ENCODE data around the gene INTS15. TPM values are rescaled to one million over a fixed set of nuclear protein-coding genes. Genes with fewer than 3 reads are reported as not detected.

The INTS15 gene
- total and polyA plus RNA-seq, 8 donors, result 12.4 to 23.0 (median 14.8) TPM

- intact Hi-C loops (cut with DNase I), result no loop called here
- H3K27ac ChIP-seq, result peak overlapping the region in 2 of 4 donors; percentile 10 to 15
- H3K27me3 ChIP-seq, result no peaks in the 10 kb centered on the region
- 5 to 8% methylated on average over 36 to 63 of the region's 63 CpGs for WGBS, 2 donors
- H3K9me3 ChIP-seq, result no peaks in the 10 kb centered on the region
- DNase-seq (peak; percentile 51 to 90 (median 72)), FAIRE-seq (no peak), ATAC-seq (peak; percentile 82 to 88 (median 83))
- peak overlapping the region; percentile 55 to 69 (median 65) for H3K4me3 ChIP-seq
- H3K36me3 ChIP-seq, result no peaks in the 10 kb centered on the region
- TF ChIP-seq CTCF (IDR thresholded peaks at IDR 0.05), result no peak
- H3K4me1 ChIP-seq, result no peaks in the 10 kb centered on the region
These were observed 26.1 kb downstream of the INTS15 start for GRCh38 chr7:6615723-6616555.

- Histone ChIP-seq H3K4me1 (no peaks in the 10 kb centered on the region), H3K27ac (no peak overlapping the region), H3K9me3 (no peaks in the 10 kb centered on the region), H3K27me3 (no peaks in the 10 kb centered on the region), H3K4me3 (no peak overlapping the region), H3K36me3 (peaks cover 0 to 8% (median 0%) of the 10 kb centered on the region in 3 donors)
- intact Hi-C loops (cut with DNase I), result no loop called here
- FAIRE-seq, result no peak
- no peak for ATAC-seq
- WGBS, 2 donors, result 87 to 91% methylated on average over 19 to 20 of the region's 20 CpGs
- TF ChIP-seq CTCF (IDR thresholded peaks at IDR 0.05), result no peak
- peak in 1 of 6 donors; percentile 73 for DNase-seq
These were observed 27.2 kb downstream of the INTS15 start for GRCh38 chr7:6616854-6617643.

- WGBS, 2 donors, result 72 to 81% methylated on average over 4 of the region's 4 CpGs
- Histone ChIP-seq H3K9me3 (no peaks in the 10 kb centered on the region), H3K4me1 (no peaks in the 10 kb centered on the region), H3K27me3 (no peaks in the 10 kb centered on the region), H3K27ac (no peak overlapping the region), H3K36me3 (peaks cover 0 to 8% (median 0%) of the 10 kb centered on the region in 3 donors), H3K4me3 (no peak overlapping the region)
- ATAC-seq, result no peak
- FAIRE-seq, result no peak
- TF ChIP-seq CTCF (IDR thresholded peaks at IDR 0.05), result no peak
- intact Hi-C loops (cut with DNase I), result no loop called here
- DNase-seq, result no peak
These were observed 28.8 kb downstream of the INTS15 start for GRCh38 chr7:6618621-6619020.

- no peak for FAIRE-seq
- Histone ChIP-seq H3K27me3 (no peaks in the 10 kb centered on the region), H3K9me3 (no peaks in the 10 kb centered on the region), H3K36me3 (peaks cover 0 to 8% (median 0%) of the 10 kb centered on the region in 3 donors), H3K4me3 (no peak overlapping the region), H3K4me1 (no peaks in the 10 kb centered on the region), H3K27ac (no peak overlapping the region)
- WGBS, 2 donors, result 78 to 81% methylated on average over 3 of the region's 3 CpGs
- DNase-seq, result no peak
- no peak for ATAC-seq
- TF ChIP-seq CTCF (IDR thresholded peaks at IDR 0.05), result no peak
- intact Hi-C loops (cut with DNase I), result no loop called here
These were observed 30.1 kb downstream of the INTS15 start for GRCh38 chr7:6619961-6620360.

All from pancreas (tissue), 10 donors.